HG03045 (cell line): ENCODE data around the gene RAD51B.
"Not testable (repeated sequence)": the region's sequence is repeated elsewhere in the genome, so short reads cannot be mapped to it uniquely, and the experiment has no call there.

ENCODE experiments used
- ATAC-seq: cut with Tn5 transposase; IDR thresholded peaks from one replicate; pipeline ENCODE4 v1.9.1; 2021; ENCODE audit warnings: mild to moderate bottlenecking, moderate library complexity; ENCODE audit not compliant: unreplicated experiment

Gene RAD51B

DNA sequence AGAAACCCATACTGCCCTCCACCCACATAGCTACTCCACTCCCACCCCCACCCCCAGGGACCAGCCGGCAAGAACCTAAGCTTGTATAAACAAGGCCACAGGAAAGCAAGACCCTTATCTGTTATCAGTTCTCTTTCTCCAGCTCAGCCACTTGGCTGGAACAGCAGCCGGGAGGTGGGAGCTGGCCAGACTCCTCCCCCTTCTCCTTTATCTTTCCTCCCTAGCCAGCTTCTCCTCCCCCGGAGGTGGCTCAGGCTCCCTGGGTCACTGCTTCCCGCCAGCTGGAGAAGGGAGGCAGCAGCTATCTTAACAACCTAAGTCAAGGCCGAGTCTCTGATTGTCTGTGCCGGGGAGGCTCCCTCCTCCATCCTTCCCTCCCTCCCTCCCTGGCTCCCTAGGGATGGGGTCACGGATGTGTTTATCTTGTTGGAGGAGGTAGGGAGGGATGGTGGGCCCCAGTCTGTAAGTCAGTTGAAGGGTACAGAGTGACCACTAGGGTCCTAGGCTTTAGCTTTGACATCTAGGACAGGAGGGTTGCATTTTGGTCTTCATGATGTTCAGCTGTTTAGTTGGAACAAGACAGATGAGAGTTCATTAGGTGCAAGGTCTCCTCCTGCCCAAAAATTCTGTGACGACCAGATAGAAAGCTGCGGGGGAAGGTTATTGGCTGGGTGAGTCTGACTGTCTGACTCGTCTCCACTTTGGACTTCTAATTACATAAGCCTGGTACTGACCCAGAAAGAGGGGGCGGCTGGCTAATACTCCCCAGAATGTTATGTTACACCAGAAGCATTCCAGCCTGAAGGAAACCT lies 943.6 kb downstream of the RAD51B start:
- no peak for ATAC-seq

DNA sequence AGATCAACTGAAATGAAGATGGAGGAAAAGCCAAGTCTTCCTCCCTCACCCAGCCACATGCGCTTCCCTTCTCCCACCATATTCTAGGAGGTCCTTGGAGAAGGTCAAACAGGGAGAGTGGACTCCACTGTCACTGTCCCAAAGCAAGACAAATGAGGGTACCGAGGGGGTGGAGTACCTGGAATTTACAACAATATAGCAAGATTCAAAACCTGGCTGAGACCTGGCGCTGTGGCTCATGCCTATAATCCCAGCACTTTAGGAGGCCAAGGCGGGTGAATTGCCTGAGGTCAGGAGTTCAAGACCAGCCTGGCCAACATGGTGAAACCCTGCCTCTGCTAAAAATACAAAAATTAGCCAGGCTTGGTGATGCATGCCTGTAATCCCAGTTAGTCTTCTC lies 944.3 kb downstream of the RAD51B start:
- not testable (repeated sequence) for ATAC-seq

DNA sequence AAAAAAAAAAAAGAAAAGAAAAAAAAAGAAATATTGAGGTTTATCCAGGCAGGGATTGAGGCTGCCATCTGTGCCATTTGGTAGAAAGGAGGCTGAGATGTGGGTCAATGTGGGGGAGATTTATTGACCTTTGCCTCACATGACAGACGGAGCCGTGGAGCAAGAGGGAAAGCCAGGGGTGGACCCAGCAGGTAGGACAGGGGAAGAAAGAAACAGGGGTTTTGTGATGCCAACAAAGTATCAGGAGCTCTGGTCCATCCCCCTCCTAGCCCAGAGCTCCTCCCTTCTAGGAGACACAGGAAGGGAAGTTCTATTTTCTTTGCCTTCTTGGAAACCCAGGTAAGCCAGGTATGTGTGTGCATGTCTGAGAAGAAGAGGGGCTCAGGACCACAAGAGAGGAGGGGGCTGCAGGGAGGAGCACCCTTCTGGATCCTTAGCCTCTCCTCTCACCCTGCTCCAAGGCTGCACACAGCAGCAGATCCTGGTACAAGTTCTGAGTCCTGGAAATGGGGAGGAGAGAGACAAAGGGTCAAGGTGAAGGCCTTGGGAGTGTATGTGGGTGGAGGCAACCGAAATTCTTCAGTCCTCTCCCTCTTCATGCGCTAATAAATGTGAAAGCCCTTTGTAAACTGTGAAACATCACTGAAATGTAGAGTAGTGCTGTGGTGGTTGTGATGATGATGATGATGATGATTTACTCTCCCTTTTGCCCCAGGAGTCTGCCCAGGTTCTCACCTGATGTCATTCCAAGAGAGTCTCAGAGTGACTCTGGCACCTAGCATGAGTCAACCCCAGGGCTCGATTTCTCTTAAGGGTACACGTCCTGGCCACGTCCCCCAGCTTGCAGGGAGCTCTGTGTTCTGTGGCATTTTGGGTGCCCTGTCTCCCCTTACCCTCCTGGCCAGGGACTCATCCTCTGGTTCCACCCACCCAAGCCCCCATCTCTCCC lies 947.0 kb downstream of the RAD51B start:
- ATAC-seq: no peak

DNA sequence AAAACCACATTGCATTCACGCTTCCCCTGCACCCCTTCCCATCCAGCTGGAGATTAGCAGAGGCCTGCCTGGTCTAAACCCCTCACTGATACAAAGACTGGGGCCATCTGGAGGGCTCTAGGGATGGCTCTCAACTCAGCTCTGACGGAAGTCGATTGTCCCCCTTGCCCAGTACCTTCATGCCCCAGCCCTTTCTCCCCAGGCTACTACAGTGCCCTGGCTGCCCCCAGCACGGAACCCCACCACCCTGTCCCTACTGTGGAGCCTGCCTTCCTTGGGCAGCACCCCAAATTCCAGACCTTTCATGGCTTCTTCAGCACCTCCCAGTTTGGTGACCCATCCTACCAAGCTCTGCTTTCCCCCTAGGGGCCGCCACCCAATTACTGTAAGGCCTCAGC lies 947.7 kb downstream of the RAD51B start:
- no peak for ATAC-seq

DNA sequence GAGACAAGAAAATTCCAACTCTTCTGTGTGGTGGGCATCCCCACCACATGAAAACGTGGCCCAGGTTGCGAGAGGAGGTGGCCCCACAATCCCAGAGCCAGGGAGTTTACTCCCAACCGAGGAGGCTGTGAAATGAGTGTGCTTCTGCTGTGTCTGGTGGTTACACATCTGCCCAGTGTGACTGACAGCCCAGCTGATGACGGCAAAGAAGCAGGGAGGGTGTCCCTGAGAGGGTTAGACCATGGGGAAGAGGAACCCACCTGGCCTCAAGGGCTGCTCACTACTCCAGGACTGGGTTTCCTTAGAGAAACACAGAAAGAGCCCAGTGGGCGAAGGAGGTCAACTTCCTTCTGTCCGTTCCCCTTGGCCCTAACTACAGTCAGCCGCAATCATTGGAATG lies 948.7 kb downstream of the RAD51B start:
- ATAC-seq: no peak

DNA sequence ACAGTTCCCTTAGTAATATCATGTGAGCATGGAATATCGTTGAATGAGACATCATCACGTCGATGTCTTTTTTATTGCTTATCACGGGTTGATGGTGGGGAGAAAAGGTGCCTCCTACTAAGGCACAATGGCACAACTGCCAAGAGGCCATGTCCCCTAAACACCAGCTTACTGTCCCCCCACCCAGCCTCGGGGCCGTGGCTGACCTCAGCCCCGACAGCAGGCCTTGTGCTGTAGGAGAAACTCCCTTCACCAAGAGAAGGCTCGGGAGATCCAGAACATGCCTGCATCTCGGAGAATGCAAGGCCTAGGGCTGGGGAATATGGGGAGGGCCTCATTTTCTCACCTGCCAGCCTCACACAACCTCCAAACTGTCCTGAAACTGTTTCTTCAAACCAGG lies 950.5 kb downstream of the RAD51B start:
- ATAC-seq: no peak

DNA sequence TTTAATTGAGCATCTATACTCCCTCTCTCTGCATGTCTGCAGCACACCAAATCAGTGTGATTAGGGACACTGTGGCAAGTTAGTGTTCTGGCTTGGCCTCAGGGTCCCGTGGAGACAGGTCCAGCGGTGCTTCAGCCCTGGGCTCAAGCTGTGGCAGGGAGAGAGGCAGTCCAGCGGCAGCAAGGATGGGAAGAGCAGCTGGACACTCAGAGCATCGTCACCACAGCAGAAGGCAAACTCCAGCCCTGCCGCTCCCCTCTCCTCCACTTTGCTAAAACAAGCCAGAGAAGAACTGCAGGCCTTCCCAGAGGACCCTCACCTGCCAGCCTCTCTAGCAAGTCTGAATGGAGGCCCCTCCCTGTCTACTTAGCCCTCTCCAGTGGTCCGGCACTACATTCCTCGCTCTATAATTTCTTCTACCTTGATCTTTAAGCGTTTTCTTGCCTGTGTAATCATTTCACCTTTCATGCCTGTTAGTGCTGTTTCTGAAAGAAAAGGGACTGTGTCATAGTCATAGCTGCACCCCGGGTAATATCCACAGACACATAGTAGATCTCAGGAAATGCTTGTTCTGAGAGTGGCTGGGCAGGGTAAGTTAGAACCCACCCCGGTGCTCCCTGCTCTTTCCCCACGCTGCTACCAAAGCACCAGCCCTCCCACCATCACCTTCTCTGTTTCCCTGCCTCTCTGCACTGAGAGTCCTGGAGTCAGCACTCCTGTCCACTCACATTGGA lies 951.1 kb downstream of the RAD51B start:
- ATAC-seq: no peak

DNA sequence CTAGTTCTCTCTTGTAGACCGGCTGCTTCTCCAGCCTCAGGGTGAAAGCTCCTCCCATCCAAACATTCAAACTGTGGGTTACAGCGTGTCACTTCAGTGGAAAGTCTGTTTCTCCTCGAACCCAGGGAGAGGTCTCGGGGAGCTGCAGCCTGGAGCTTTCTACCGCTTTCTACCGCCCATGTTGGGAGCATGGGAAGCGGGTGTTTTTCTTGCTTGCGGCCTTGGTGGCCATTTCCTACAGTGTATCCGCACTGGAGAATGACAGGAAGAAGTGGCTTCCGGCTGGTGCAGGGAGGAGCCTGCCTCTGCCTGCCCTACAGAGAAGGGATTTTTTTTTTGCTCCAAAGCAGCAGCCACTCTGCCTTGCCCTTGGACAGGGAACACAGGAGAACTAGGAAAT lies 952.1 kb downstream of the RAD51B start:
- no peak for ATAC-seq

DNA sequence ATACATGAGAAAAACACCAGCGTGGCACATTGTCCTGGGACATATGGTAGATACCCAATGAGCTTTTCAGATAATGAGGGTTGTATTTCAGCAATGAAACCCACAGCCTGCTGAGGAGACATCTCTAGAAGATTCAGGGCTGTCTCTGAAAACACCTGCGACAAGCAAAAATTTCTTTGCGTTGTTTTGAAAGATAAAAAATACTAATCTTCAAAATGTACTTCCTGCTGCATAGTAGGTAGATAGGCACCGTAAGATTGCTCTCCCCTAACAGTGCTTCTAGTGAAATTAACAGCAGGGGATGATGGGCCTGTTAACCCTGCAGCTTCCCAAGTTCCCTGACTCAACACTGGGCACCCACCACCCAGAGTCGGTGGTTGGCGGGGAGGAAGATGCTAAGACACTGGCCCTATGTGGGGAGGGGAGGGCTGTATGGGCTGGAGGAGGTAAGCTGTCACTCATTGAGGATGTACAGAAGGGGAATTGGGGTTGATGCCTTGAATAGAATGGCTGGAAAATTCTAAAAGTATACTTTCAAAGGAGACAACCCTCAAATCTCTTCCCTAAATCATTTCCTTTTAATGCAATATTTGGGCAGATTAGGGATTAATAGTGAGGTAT lies 953.3 kb downstream of the RAD51B start:
- no peak for ATAC-seq

DNA sequence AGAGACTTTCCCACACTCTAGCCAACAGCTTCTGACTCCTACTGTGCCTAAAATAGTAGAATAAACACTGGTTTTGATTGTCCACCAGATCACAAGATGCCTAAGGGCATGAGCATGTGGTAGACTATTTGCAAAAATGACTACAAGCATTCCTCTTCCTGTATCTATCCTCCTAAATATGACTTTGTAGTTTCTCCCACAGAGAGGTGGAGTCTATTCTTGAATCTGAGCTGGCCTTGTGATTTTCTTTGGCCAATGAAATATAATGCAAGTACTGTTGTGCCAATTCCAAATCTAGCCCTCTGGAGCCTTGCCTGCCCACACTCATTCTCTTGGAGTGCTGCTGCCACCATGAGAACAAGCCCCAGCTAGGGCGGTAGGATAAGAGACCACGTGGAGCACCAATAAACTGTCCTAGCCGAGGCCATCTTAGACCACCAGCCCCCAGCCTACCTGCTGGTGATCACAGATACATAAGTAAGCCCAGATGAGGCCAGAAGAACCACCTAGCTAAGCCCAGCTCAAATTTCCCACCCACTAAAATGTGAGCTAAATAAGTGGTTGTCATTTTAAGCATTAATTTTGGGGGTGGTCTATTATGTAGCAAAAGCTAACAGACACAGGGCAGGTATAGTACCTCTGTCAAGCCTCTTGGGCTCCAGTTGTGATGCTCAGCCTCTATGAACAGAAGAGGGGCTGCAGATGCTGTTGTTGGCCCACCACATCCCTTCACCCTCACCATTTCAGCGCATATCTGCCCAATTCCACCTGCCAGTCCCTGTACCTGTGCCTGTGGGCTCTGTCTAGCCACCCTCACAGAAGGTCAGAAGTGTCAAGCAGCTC lies 955.4 kb downstream of the RAD51B start:
- no peak for ATAC-seq

DNA sequence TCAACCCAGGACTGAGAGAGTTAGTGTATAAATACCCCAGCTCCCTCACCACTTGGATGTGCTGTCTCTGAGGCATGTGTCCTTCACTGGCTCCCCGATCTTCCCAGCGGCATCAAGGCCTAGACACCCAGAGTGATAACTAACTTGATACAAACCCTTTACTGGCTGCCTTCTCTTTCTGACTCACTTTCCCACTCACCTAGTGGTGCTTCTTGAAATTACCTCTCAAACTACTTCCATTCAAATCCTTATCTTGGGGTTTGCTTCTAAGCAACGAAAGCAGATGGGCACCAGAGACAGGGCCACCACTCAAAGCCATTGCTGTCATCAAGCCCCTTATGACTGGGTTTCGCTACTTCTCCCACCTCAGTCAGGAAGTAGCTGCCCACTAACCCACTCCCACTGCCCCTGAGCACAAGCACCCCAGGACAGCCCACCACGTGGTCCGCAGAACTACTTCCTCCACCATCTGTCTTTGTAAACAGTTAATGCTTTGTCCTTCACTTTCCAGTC lies 956.1 kb downstream of the RAD51B start:
- ATAC-seq: no peak

DNA sequence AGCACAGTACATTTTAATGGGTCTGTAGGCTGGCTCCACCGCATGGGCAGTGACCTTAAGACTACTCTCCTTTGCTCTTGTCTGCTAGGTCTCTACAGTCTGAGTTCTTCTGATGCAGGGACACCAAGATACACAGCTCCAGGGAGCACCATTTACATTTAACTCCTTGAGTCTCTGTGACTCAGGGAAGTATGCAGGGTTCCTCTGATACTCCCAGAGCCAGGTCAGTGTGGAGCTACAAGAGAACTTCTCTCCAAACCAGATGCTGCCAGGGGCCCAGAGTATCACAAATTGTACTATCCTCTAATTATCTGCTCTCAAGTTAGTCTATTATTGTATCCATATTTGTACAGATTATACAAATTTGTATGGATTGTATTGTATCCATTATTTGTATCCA lies 958.1 kb downstream of the RAD51B start:
- ATAC-seq: no peak
